Right ventricle myocardium inferior (tissue), 1 donor: ENCODE measurements around the gene NPHP4. TPM values are rescaled to one million over a fixed set of nuclear protein-coding genes. Genes with fewer than 3 reads are reported as not detected.
A peak's percentile ranks its signal among the peaks of the same experiment; 100 is the strongest.
"Not testable (repeated sequence)": the region's sequence is repeated elsewhere in the genome, so short reads cannot be mapped to it uniquely, and the experiment has no call there.

Experiments
- ATAC-seq: fragments of 200-7000 bp; cut with Tn5 transposase; one replicate; pipeline ENCODE4 v1.9.1; 2020; ENCODE audit warnings: mild to moderate bottlenecking, moderate library complexity
- DNase-seq: peaks from one replicate; pipeline ENCODE4 v3.0.0; 2021; ENCODE audit errors: missing footprints
- intact Hi-C: fragments of 100-400 bp; cut with DNase I; formaldehyde crosslinking; loops from one replicate; pipeline ENCODE4 v1.11.0; 2022
- total RNA-seq: library from RNA; stranded (reverse); fragmentation: NEBNext Ultra II Directional; extraction: Animal tissue kit (Norgen Biotek cat#: 25700); gene quantifications from one replicate; pipeline ENCODE4 v1.2.1, GENCODE V29; 2021
- donor health status: DM: no; HTN: yes; CAD: no; lungs with severe emphysema.

Gene NPHP4
- total RNA-seq, 1 donor from 2014 or later: 4.8 TPM

DNA sequence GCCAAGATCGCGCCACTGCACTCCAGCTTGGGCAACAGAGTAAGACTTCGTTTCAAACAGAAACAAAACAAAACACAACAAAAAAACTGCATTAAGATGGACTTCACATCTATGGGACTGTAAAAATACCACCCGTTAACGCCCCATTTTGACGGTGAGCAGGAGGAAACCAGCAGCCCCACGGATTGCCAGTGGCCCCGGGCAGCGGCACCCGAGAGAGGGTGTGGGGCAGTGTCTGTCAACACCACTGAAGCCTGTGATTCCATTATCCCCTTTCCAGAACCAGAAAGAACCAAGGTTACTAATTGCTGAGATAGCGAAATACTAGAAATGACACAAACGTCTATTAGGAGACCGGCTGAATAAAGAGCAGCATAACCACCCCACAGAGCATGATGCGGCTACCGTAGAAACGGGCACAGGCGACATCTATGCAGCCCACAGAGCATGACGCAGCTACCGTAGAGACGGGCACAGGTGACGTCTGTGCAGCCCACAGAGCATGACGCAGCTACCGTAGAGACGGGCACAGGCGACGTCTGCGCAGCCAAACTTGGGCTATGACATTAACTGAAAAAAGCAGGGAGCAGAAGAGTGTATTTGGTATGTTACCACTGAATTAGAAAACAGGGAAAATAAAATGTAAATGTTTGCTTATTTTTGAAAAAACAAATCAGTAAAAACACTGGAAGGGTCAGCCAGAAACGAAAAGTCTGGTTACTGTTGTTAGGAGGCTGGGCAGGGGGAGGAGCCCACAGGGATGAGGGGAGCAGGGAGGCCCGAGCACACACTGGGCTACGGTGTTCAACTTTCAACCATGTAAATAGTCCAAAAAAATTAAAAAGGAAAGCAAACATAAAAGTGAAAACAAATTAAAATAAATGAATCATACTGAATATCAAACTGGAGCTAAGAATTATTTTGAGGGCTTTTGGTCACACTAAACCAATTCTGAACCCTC lies 96.5 kb downstream of the NPHP4 start:
- no peak for DNase-seq

DNA sequence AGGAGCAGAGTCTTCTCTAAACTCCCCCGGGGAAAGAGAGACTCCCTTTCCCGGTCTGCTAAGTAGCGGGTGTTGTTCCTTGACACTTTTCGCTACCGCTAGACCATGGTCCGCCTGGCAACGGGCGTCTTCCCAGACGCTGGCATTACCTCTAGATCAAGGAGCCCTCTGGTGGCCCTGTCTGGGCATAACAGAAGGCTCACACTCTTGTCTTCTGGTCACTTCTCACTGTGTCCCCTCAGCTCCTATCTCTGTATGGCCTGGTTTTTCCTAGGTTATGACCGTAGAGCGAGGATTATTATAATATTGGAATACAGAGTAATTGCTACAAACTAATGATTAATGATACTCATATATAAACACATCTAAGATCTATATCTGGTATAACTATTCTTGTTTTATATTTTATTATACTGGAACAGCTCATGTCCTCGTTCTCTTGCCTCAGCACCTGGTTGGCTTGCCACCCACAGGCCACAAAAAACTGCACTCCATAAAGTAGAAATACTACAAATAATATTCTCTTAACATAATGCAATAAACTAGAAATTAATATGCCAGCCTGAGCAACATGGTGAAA lies 98.4 kb downstream of the NPHP4 start:
- DNase-seq, ATAC-seq, intact Hi-C loops: not testable (repeated sequence)

More for the DNA sequence above, 96.5 kb downstream of the NPHP4 start:
- intact Hi-C loops: no loop called here
- no peak for ATAC-seq

DNA sequence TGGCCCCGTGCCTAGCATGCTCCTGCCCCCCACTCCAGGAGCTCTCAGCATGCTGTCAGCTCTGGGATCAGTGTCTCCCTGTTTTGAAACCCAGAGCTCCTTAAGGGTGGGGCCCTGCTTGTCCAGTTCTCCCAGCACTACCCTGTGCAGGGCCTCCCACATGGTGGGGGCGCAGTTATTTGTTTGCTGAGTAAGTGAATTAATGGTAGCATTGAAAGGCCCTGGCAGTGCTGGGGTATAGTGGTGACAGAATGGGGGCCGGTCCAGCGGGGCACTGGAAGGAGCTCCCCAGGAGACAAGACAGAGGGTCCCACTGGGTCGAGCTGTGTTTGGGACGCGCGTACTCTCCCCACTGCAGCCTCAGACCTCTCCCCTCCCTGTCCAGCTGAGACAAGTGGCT lies 99.9 kb downstream of the NPHP4 start:
- DNase-seq: no peak
- intact Hi-C loops: no loop called here
- ATAC-seq: no peak

DNA sequence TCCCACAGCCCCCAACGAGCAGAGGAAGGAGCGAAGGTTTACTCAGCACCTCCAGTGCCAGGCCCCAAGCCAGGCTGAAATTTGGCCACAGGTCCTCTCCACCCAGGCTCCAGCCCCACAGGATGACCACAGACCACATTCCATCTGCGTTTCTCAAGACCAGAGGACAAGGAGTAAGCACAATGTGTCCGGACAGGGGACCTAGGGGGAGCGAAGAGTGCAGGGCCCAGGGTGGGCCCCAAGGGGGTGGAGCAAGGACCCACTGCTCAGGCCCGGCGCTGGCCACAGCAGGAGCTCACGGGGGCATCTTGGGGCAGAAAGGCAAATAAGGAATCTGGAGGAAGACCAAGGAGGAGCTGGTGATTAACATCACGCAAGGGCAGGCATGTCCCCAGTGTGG lies 100.5 kb downstream of the NPHP4 start:
- ATAC-seq: no peak
- no peak for DNase-seq
- intact Hi-C loops: no loop called here

DNA sequence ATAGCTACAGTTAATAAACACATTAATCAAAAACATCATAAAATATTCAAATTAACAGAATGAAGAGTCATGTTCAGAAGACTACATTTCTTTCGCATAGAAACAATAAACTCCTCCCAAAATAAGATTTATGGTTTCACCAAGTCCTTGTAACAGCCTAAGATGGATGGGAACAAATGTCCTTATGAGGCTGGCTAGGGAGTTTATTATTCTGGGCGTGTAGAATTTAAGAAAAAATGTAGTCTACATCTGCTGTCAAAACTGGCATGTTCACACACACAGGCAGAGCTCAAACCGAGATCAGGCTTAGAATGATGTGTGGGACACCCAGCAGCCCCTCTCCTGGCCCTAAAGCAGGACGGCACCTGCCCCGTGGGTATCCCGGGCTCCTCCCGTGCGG lies 101.1 kb downstream of the NPHP4 start:
- intact Hi-C loops: no loop called here
- DNase-seq (no peak), ATAC-seq (no peak)

DNA sequence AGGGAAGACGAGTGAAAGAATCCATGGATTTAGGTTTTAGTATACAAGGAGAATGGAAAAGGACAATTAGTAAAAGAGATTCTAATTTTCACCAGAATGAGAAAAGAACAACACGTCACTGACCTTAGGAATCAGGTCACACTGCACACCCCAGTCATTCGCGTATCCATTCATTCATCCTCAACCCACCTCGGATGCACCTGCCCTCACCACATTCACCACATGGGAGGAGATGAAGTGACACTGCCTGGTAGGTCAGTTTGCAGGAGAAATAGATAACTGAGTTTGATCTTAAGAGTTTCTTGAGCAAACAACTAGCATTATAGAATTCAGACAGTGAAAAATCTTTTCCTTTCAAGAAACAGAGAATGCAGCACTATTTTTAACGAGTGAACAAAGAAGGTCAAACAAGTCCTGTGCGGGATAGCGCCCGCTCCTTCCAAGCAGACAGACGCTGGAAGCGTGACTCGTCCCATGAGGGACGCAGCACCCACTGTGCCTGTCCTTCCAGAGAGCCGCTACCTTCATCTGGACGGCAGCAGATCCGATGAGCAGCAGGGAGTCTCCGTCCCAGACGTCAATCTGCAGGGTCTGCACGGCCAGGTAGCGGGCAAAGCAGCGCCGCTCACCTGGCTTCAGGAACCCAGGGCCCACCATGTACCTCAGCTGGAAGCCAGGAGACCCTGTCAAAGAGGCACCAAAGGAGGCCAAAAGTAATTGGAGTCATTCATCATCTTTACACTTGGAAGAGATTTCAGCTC lies 101.7 kb downstream of the NPHP4 start:
- intact Hi-C loops: no loop called here
- DNase-seq: no peak
- no peak for ATAC-seq

DNA sequence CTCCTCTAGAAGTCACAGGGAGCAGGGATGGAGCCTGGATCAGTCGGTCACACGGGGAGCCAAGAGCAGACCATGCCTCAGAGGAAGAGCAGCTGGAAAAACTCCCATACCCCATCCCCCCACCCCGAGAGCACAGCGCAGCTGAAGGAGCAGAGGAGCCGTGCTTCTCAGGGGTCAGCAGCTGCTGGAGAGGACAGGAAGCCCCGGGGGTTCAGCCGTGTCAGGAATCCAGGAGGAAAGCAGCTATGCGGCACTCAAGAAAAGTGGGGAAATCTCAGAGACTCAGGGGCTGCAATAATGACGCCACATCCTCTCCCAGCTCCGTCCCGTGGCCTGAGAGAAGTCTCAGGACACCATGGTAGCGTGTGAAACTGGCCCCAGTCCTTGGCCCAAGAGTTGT lies 102.3 kb downstream of the NPHP4 start:
- ATAC-seq: no peak
- intact Hi-C loops: no loop called here

DNA sequence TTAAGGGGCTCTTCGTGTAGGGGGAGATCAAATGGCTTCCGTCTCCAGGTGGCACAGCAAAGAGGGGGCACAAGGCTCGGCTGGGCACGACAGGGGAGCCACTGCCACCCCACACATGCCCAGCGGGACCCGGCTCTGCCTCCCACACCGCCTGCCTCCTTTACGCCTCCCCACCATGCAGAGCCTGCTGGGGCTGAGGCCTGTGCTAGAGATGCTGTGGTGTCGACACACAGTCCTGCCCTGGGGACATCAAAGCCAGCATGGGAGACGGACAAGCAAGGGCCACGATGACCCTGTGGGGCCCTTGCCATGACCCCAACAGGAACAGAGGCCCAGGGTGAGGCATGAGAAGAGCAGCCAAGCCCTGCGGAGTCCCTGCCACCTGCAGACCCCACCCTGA lies 102.8 kb downstream of the NPHP4 start:
- intact Hi-C loops: no loop called here
- DNase-seq (no peak), ATAC-seq (no peak)

More for the DNA sequence above, 102.3 kb downstream of the NPHP4 start:
- DNase-seq: no peak

DNA sequence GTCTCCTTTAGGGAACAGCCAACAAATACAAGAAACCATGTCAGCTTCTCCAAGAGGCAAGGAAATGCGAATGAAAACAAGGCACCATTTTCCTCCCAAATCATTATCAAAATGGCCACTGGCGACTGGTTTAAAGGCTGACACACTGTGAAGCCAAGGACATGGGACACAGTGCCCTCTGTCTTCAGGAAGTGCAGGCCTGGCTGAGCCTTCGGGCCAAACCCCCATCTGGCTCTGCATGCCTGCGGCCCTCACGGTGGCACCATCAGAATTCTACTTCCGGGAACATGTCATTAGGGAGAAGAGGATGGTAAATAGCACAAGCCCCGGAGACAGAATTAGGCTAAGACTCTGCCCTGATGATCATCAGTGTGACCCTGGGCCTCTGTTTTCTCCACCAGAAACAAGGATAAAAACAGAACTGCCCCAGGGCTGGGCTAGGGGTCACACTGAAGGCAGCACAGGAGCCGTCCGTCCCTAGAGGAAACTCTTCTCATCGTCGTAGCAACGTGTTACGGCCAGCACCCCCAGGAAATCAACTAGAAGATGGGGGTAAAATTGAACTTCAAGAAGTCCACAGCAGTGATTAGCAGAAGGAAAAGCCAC lies 103.5 kb downstream of the NPHP4 start:
- ATAC-seq (no peak), DNase-seq (no peak)
- intact Hi-C loops: no loop called here

DNA sequence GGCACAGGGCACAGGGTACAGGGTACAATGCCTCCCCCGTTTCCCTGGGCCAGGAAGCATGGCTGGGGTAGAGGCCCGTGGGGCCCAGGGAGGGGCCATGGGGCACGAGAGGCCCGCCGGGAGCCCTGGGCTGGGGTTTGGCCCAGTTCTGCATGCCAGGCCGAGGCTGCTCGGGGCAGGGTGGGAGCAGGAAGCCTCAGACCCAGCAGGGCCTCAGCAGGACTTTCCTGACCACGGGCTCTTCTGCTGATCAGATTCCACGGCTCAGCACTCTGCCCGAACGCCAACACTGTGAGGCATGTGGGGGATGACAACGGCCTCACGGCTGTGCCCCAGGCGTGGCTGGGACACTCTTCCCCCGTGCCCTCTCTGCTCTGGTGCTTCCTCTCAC lies 104.3 kb downstream of the NPHP4 start:
- ATAC-seq (no peak), DNase-seq (no peak)
- intact Hi-C loops: no loop called here

DNA sequence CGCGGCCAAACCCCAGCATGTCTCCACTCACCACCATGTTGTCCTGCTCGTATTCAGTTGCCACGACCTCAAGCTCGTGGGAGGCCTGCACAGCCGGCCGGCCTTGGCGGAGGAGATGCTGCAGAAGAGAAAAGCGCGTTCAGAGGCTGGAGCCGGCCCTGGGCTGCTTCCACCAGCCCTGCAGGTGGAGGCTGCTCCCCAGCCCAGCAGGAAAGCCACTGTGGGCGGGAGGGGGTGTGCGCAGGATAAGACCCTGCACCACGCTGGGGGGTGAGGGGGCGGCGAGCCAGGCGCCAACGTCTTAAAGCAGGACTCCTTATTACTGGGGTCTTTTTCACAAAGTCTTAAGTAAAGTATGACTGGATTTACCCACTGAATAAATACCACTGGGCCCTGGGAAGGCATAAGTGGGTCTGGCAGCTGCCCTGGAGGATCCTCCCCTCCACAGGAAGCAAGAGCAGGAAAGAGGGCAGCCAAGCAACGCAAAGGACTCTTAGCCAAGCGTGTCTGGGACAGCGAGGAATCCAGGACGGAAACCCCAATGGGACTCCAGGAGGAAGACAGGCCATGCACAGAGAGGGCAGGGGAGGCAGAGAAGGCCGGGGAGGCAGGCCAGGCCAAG lies 104.8 kb downstream of the NPHP4 start:
- ATAC-seq (no peak), DNase-seq (no peak)

DNA sequence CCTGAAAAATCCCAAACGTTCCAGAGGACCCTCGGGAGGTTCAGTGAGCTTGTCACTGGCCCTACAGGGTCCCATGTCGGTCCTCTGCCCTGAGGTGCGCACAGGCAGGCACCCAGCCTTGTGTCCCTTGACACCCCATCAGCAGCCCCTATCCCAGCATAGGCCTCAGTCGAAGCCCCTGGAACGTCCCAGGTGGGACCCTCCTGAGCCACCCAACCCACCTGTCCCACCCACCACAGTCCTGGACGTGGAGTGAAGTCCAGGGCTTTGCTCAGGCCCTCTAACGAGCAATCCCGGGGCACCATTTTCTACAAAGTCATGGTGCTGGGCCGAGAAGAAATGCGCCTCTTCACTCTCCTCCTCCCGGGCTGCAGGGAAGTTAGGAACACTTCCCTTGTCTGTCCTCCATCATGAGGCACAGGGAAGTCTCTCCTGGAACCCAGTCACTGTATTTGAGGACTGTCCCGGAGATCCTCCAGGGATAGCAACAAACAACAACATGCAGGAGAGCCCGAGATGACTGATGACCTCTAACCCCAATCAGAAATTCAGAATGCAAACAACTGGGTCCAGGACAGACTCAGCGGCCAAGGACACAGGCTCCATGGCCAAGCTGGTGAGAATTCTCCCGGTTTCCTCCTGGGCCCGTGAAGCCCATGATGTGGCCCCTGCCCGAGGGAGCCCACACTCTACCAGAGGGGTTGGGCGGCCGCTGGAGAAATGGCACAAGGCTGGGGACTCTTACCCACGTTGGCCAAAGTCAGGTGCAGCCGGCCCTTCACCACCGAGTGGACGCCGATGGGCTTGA lies 105.5 kb downstream of the NPHP4 start:
- intact Hi-C loops: no loop called here
- DNase-seq (no peak), ATAC-seq (no peak)

More for the DNA sequence above, 104.8 kb downstream of the NPHP4 start:
- intact Hi-C loops: no loop called here

DNA sequence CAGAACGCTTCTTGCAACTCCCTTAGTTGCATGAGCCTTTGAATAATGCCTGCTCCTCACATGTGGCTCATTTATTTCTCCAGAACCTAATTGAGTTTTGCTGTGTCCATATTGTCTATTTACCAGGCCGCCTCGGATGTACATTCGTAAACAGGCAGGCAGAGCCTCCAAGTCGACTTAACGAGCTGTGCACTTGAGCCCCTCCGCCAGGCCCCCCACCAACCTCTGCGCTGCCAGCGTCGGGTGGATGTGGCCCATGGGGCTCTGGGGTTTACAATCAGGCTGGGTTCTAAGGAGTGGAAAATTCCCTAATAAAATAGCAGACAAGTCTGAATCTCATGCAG lies 106.1 kb downstream of the NPHP4 start:
- ATAC-seq (no peak), DNase-seq (no peak)
- intact Hi-C loops: no loop called here

DNA sequence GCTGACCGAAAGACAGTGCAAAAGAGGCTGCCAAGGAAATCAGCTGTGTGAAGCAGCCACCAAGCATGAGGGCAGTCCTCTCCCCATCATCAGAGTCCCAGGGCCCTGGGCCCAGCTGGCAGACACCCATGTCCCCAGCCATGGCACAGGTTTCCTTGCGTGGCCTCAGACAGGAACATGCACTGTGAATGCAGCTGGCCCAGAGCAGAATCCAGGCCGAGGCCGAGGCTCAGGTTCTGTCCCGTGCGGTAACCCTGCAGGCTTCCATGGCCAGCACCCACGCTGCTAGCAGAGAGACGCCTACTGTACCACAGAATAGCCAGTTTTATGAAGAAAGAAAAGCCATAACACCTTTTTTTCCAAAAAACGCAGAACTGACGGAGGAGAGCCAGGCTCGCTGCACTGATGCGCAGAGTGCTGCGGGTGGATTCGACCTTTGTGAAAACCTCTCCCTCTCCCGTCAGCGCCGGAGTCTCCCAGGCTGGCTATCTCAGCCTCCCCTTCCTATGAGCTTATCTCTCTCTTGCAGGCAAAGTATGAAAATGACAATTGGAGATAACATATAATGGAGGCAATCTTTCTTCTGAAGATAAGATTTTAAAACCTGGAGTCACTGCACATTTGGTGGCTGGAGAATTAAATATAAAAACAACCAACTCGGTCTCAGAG lies 106.6 kb downstream of the NPHP4 start:
- no peak for ATAC-seq
- DNase-seq: no peak
- intact Hi-C loops: no loop called here

DNA sequence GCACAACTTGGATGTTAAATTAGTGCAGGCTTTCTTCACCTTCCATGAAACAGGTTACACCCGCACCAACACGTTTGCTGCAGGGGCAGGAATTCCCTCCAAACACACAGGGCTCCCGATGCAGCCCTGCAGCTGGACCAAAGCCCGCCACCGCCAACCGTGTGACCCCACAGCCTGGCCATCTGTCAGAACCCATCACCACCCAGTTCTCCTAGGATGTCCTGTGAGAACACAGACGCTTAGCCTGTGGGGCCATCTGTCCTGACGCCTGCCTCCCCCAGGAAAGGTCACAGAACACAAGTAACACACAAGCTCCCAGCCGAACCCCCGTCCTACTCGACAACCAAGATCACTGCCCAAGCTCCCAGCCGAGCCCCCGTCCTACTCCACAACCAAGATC lies 108.1 kb downstream of the NPHP4 start:
- intact Hi-C loops: no loop called here
- no peak for ATAC-seq
- no peak for DNase-seq

DNA sequence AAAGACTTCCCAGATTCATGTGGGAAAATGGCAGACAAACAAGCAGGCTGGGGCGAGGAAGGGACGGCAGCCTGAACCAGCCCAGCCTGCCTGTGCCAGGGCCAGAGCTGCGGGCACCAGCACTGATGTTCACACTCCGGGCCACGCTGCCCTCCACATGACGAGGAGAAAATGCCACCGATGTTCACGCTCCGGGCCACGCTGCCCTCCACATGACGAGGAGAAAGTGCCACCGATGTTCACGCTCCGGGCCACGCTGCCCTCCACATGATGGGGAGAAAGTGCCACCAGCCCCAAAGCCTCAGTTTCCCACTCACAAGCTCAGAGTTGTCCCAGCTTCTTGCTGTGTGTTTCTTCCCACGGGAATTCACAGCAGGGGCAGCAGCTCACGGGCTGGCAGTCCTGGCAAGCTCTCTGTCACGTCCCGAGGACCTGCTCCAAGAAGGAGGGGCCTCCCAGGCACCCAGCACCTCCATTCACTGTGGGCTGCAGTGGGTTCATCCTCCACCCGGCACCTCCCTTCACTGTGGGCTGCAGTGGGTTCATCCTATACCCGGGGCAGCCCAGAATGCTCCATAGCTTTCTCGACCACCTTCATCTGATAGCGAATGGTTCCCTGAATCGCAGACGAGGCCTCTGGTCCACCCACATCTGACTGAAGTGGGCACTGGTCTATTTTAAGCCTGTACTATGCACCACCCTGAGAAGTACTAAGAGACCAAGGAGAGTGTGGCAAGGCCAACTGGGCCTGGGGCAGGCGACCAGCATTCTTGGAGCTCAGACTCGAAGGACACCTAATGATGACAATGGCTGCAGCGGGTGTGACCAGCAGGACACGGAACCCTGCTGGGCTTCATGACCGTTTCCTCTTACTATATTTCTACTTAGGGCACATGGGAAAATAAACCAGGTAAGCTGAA lies 108.8 kb downstream of the NPHP4 start:
- ATAC-seq (peak; percentile 31), DNase-seq (no peak)
- intact Hi-C loops: no loop called here
